K562 treated with DMSO at 1 percent for 4 hours (cell line): ENCODE measurements around the gene EHD2. TPM values are rescaled to one million over a fixed set of nuclear protein-coding genes. Genes with fewer than 3 reads are reported as not detected.

Experiments used
- total RNA-seq: library from RNA; unstranded; fragments of 300-600 nt; gene quantifications from 2 replicates; pipeline ENCODE4 v1.2.3, GENCODE V29; 2022; ENCODE audit not compliant: insufficient read depth

The EHD2 gene
- total RNA-seq = 21.0 and 25.2 TPM in 2 replicates

GRCh38 chr19:47713046-47714021 lies at the start of gene EHD2:
EHD2 (plus strand) TSS chr19:47713422; CDS start chr19:47716613, 3,191 bp downstream.

DNA sequence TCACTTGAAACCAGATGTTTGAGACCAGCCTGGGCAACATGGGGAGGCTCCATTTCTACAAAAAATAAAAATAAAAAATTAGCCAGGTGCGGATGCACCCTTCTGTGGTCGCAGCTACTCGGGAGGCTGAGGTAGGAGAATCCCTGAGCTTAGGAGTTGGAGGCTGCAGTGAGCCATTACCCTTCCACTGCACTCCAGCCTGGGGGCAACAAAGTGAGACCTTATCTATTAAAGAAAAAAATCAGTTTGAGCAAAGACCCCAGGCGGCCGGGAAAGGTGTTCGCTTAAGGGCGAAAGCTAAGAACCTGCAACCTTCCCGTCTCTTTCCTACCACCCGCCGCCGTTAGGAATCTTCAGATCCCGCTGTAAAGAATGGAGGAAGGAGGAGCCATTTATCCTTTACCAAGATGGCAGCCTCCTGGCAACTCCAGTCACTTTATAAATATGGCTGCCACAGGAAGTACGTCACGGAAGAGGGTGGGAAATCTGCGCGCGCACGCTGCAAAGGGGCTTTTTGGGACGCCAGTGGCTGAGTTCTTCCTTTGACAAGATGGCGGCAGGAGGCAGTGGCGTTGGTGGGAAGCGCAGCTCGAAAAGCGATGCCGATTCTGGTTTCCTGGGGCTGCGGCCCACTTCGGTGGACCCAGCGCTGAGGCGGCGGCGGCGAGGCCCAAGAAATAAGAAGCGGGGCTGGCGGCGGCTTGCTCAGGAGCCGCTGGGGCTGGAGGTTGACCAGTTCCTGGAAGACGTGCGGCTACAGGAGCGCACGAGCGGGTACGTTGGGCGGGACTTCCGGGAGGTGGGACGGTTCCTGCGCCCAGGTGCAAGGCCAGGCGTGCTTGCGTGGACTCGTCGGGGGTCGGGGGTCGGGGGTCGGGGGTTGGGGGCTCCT lies 32.0 kb downstream of the EHD2 start, which contains the start of gene NOP53:
Gene NOP53, plus strand, starts transcription at position 537 of the 892 bp plus-strand sequence. Its CDS starts 14 bp downstream, at position 551.

GRCh38 chr19:47778049-47778953 lies 65.1 kb downstream of the EHD2 start, which contains the start of gene SELENOW:
SELENOW (plus strand) TSS chr19:47778703; CDS start chr19:47778786, 83 bp downstream.

Other genes with a start within 250 kb of the EHD2 start
- 0.24 TPM in 1 of 2 replicates, not detected in the other for gene SLC8A2, start 241.5 kb upstream of the EHD2 start, total RNA-seq
- gene KPTN, start 229.2 kb upstream of the EHD2 start, total RNA-seq = 8.1 and 10.2 TPM in 2 replicates
- 134 and 135 TPM in 2 replicates for gene NAPA, start 198.4 kb upstream of the EHD2 start, total RNA-seq
- gene ZNF541, start 140.3 kb upstream of the EHD2 start, total RNA-seq = 0.44 and 0.96 TPM in 2 replicates
- 4.8 and 12.1 TPM in 2 replicates for gene BICRA, start 104.3 kb upstream of the EHD2 start, total RNA-seq
- 1,045 and 1,223 TPM in 2 replicates for gene NOP53, start 32.1 kb downstream of the EHD2 start, total RNA-seq
- 96.8 and 155 TPM in 2 replicates for gene SELENOW, start 65.3 kb downstream of the EHD2 start, total RNA-seq
- not detected in 2 replicates for gene TPRX1, start 91.1 kb downstream of the EHD2 start, total RNA-seq
- gene CRX, start 108.5 kb downstream of the EHD2 start, total RNA-seq = not detected in 2 replicates
- gene TPRX2, start 145.8 kb downstream of the EHD2 start, total RNA-seq = not detected in 2 replicates
- 0.74 TPM in 1 of 2 replicates, not detected in the other for gene SULT2A1, start 172.9 kb downstream of the EHD2 start, total RNA-seq